H1 (cell line): ENCODE results near the gene ZBTB16. TPM values are rescaled to one million over a fixed set of nuclear protein-coding genes. Genes with fewer than 3 reads are reported as not detected.

Experiments
- CTCF ChIA-PET: fragments of 300-600 bp; sonication (Branson Sonifier 250); formaldehyde crosslinking; loops from one replicate; lab custom pipeline; 2021; ENCODE audit not compliant: partially characterized antibody; lab: Charles Lee
- POLR2A ChIA-PET: fragments of 300-600 bp; sonication (Branson Sonifier 250); formaldehyde crosslinking; loops from one replicate; lab custom pipeline; 2021; ENCODE audit warnings: inconsistent platforms; ENCODE audit not compliant: partially characterized antibody; lab: Charles Lee
- DNase-seq, 2 experiments: peaks; one replicate each; pipeline versions ENCODE4 v3.0.0 to v3.0.0-alpha.2; 2010 to 2022; ENCODE audit warnings: low spot score in 2 of 2, low read depth in 1 of 2, mixed read lengths in 1 of 2
- FAIRE-seq: peaks from 2 replicates; lab custom pipeline; 2011; peaks lifted over from hg19 to GRCh38; lab: Jason Lieb, UNC
- H2AFZ ChIP-seq: 2 replicates; pipeline ENCODE4 v1.8.1; 2012; ENCODE audit warnings: low read length, inconsistent platforms
- H2AK5ac ChIP-seq: 2 replicates; pipeline ENCODE4 v1.6.1; 2013; ENCODE audit warnings: low read depth, low read length
- H2BK120ac ChIP-seq: replicated peaks from 2 replicates; pipeline ENCODE3; 2013; ENCODE audit warnings: low read depth, low read length, inconsistent platforms
- H2BK12ac ChIP-seq: 2 replicates; pipeline ENCODE4 v1.6.1; 2013; ENCODE audit warnings: low read depth, low read length
- H2BK15ac ChIP-seq: 2 replicates; pipeline ENCODE4 v1.6.1; 2013; ENCODE audit warnings: low read length
- H2BK20ac ChIP-seq: 2 replicates; pipeline ENCODE4 v1.6.1; 2013; ENCODE audit warnings: low read length
- H2BK5ac ChIP-seq: 2 replicates; pipeline ENCODE4 v1.6.1; 2013; ENCODE audit warnings: low read depth, low read length
- H3K14ac ChIP-seq: 2 replicates; pipeline ENCODE4 v1.6.1; 2013; ENCODE audit warnings: inconsistent platforms; ENCODE audit not compliant: insufficient read length
- H3K18ac ChIP-seq: 2 replicates; pipeline ENCODE4 v1.6.1; 2013; ENCODE audit warnings: low read length; ENCODE audit errors: extremely low read depth
- H3K23ac ChIP-seq: 2 replicates; pipeline ENCODE4 v1.6.1; 2013; ENCODE audit warnings: inconsistent platforms; ENCODE audit not compliant: insufficient read length
- H3K23me2 ChIP-seq: 2 replicates; pipeline ENCODE4 v1.6.1; 2013; ENCODE audit warnings: low read depth, low read length
- H3K27ac ChIP-seq: 2 replicates; pipeline ENCODE4 v1.6.1; 2011; ENCODE audit warnings: low read depth, low read length, inconsistent platforms
- H3K27me3 ChIP-seq, 4 experiments: replicated peaks in 1 of 4; 1 replicate in 1 of 4; 2 replicates in 3 of 4; pipeline versions ENCODE4 v1.6.1 to v1.8.1; 2011 to 2013; ENCODE audit warnings: low read length in 3 of 4, mild to moderate bottlenecking in 3 of 4, inconsistent platforms in 2 of 4, mixed read lengths in 2 of 4, moderate library complexity in 1 of 4; ENCODE audit not compliant: control insufficient read depth in 3 of 4, insufficient read depth in 3 of 4; ENCODE audit errors: extremely low read depth in 1 of 4
- H3K36me3 ChIP-seq, 4 experiments: 2 replicates each; pipeline versions ENCODE4 v1.6.1 to v1.8.1; 2011 to 2013; ENCODE audit warnings: mild to moderate bottlenecking in 4 of 4, low read length in 3 of 4, moderate library complexity in 2 of 4, control low read depth in 1 of 4, inconsistent platforms in 1 of 4; ENCODE audit not compliant: insufficient read depth in 4 of 4, control insufficient read depth in 2 of 4
- H3K4ac ChIP-seq: replicated peaks from 2 replicates; pipeline ENCODE3; 2013; ENCODE audit warnings: low read length, low read depth, mixed read lengths, inconsistent platforms; ENCODE audit not compliant: insufficient read length
- H3K4me1 ChIP-seq, 4 experiments: replicated peaks in 1 of 4; 1 replicate in 1 of 4; 2 replicates in 3 of 4; pipeline versions ENCODE4 v1.6.1 to v1.8.1; 2011 to 2013; ENCODE audit warnings: low read length in 3 of 4, inconsistent platforms in 2 of 4, mixed read lengths in 1 of 4; ENCODE audit not compliant: insufficient read depth in 4 of 4, control insufficient read depth in 3 of 4
- H3K4me2 ChIP-seq, 2 experiments: 2 replicates each; pipeline versions ENCODE4 v1.6.1 to v1.8.1; 2011 to 2013; ENCODE audit warnings: low read depth in 2 of 2, low read length in 2 of 2, control low read depth in 1 of 2, inconsistent platforms in 1 of 2, mild to moderate bottlenecking in 1 of 2; ENCODE audit not compliant: insufficient read depth in 1 of 2
- H3K4me3 ChIP-seq, 4 experiments: fragments of 200-600, 300-600 bp in 1 of 4; sonication (generic), shearing (Covaris generic), sonication (Bioruptor Twin) in 1 of 4; 2 replicates each; pipeline versions ENCODE4 v1.5.1 to v1.8.1; 2011 to 2016; ENCODE audit warnings: low read length in 4 of 4, low read depth in 3 of 4, control low read depth in 2 of 4, inconsistent platforms in 2 of 4, mild to moderate bottlenecking in 2 of 4, mixed read lengths in 1 of 4, moderate library complexity in 1 of 4; ENCODE audit not compliant: insufficient read depth in 2 of 4; ENCODE audit errors: extremely low read depth in 1 of 4
- H3K56ac ChIP-seq: replicated peaks from 2 replicates; pipeline ENCODE3; 2013; ENCODE audit warnings: low read depth, mild to moderate bottlenecking, mixed read lengths, low read length, inconsistent platforms; ENCODE audit not compliant: insufficient read length
- H3K79me1 ChIP-seq: 2 replicates; pipeline ENCODE4 v1.6.1; 2013; ENCODE audit warnings: low read depth, low read length, control low read depth
- H3K79me2 ChIP-seq, 2 experiments: 2 replicates each; pipeline versions ENCODE4 v1.6.1 to v1.8.1; 2012 to 2013; ENCODE audit warnings: low read length in 2 of 2, mild to moderate bottlenecking in 2 of 2, inconsistent platforms in 1 of 2; ENCODE audit not compliant: insufficient read depth in 2 of 2, control insufficient read depth in 1 of 2
- H3K9ac ChIP-seq, 4 experiments: replicated peaks in 1 of 4; 1 replicate in 1 of 4; 2 replicates in 3 of 4; pipeline versions ENCODE4 v1.6.1 to v1.8.1; 2011 to 2013; ENCODE audit warnings: low read depth in 3 of 4, low read length in 3 of 4, control low read depth in 2 of 4, mild to moderate bottlenecking in 2 of 4, moderate library complexity in 2 of 4, inconsistent platforms in 1 of 4; ENCODE audit errors: extremely low read depth in 1 of 4
- H3K9me3 ChIP-seq, 2 experiments: 2 replicates each; pipeline versions ENCODE4 v1.6.1 to v1.8.1; 2012 to 2013; ENCODE audit warnings: mild to moderate bottlenecking in 2 of 2, moderate library complexity in 2 of 2, control low read depth in 1 of 2, inconsistent platforms in 1 of 2, low read depth in 1 of 2, low read length in 1 of 2, mixed read lengths in 1 of 2; ENCODE audit not compliant: insufficient read depth in 2 of 2
- H4K20me1 ChIP-seq, 2 experiments: replicated peaks in 1 of 2; 2 replicates each; pipeline versions ENCODE3 to v1.8.1; 2011 to 2013; ENCODE audit warnings: inconsistent platforms in 2 of 2, low read length in 2 of 2, mild to moderate bottlenecking in 1 of 2; ENCODE audit not compliant: insufficient read depth in 2 of 2, control insufficient read depth in 1 of 2
- H4K5ac ChIP-seq: 2 replicates; pipeline ENCODE4 v1.6.1; 2013; ENCODE audit warnings: low read length, low read depth, mixed read lengths, inconsistent platforms; ENCODE audit not compliant: insufficient read length
- H4K8ac ChIP-seq: 2 replicates; pipeline ENCODE4 v1.8.0; 2013; ENCODE audit warnings: mild to moderate bottlenecking, moderate library complexity, low read length, inconsistent platforms; ENCODE audit not compliant: insufficient read depth; ENCODE audit errors: extremely low read depth
- H4K91ac ChIP-seq: replicated peaks from 2 replicates; pipeline ENCODE3; 2013; ENCODE audit warnings: low read length, mixed read lengths, inconsistent platforms; ENCODE audit not compliant: insufficient read length
- CBX5 ChIP-seq: fragments of 300-800, 300-1000 bp; sonication (generic); IDR thresholded peaks from 2 replicates; pipeline ENCODE4 v1.7.1; 2016; ENCODE audit warnings: antibody characterized with exemption, low read length, low read depth
- CHD1 ChIP-seq: IDR thresholded peaks from 2 replicates; pipeline ENCODE4 v1.6.1; 2012; ENCODE audit warnings: low read depth, low read length, improper control_type of control experiment
- CREB1 ChIP-seq: IDR thresholded peaks from 2 replicates; pipeline ENCODE4 v1.6.1; 2012; ENCODE audit warnings: inconsistent platforms
- EP300 ChIP-seq, 2 experiments: IDR thresholded peaks; 1 replicate in 1 of 2; 2 replicates in 1 of 2; pipeline ENCODE4 v1.6.1; 2011 to 2012; ENCODE audit warnings: low read depth in 2 of 2, low read length in 2 of 2, mild to moderate bottlenecking in 2 of 2, borderline replicate concordance in 1 of 2, inconsistent platforms in 1 of 2, moderate library complexity in 1 of 2
- FOSL1 ChIP-seq: IDR thresholded peaks from 2 replicates; pipeline ENCODE4 v1.6.1; 2011; ENCODE audit warnings: mild to moderate bottlenecking, low read depth, low read length, moderate library complexity; ENCODE audit not compliant: insufficient read depth
- KDM4A ChIP-seq: IDR thresholded peaks from one replicate; pipeline ENCODE4 v1.7.1; 2012; ENCODE audit warnings: low read depth, mild to moderate bottlenecking, moderate library complexity, low read length, inconsistent platforms; ENCODE audit not compliant: severe bottlenecking
- KDM5A ChIP-seq: fragments of 200-600 bp; IDR thresholded peaks from 2 replicates; pipeline ENCODE4 v1.7.1; 2012; ENCODE audit warnings: mild to moderate bottlenecking, low read length, inconsistent platforms, mixed read lengths
- MAX ChIP-seq: IDR thresholded peaks from 2 replicates; pipeline ENCODE4 v1.6.1; 2012; ENCODE audit warnings: inconsistent platforms
- SRF ChIP-seq: IDR thresholded peaks from 2 replicates; pipeline ENCODE4 v1.6.1; 2011; ENCODE audit warnings: mild to moderate bottlenecking, low read depth, low read length, moderate library complexity
- SUZ12 ChIP-seq: fragments of 200-600 bp; sonication (generic); IDR thresholded peaks from 2 replicates; pipeline ENCODE4 v1.6.1; 2012; ENCODE audit warnings: mild to moderate bottlenecking, inconsistent platforms, low read length, moderate library complexity, mixed read lengths
- TAF1 ChIP-seq: IDR thresholded peaks from 2 replicates; pipeline ENCODE4 v1.6.1; 2011; ENCODE audit warnings: mild to moderate bottlenecking, low read depth, low read length
- WGBS, 2 experiments: shearing (Covaris generic) in 1 of 2; methylation state at CpG; one replicate each; pipeline versions ENCODE4 v1.1.6 to v1.1.7; 2013 to 2015; ENCODE audit warnings: low lambda C conversion rate in 2 of 2, mixed read lengths in 2 of 2, inconsistent platforms in 1 of 2, low coverage in 1 of 2, missing lambda C conversion rate in 1 of 2; ENCODE audit not compliant: insufficient replicate concordance in 2 of 2, insufficient coverage in 1 of 2, insufficient read length in 1 of 2; ENCODE audit errors: extremely low coverage in 1 of 2, missing lambda C conversion rate in 1 of 2; 5-methylcytosine and 5-hydroxymethylcytosine counted together
- polyA plus RNA-seq, 7 experiments: library from polyadenylated mRNA; depleted of rRNA in 3 of 7; stranded (reverse) in 5 of 7; unstranded in 2 of 7; fragments of >200 nt in 5 of 7; fragments of 200-250 nt in 2 of 7; gene quantifications; 1 replicate in 5 of 7; 2 replicates in 1 of 7; 4 replicates in 1 of 7; pipeline versions ENCODE4 v1.2.1 to v1.2.3, GENCODE V29; 2011 to 2013; ENCODE audit warnings: missing spikeins in 2 of 7, mixed read lengths in 2 of 7
- total RNA-seq: library from RNA; stranded (reverse); fragmentation: NEBNext Ultra II Directional; extraction: Animal tissue kit (Norgen Biotek cat#: 25700); gene quantifications from 2 replicates; pipeline ENCODE4 v1.2.1, GENCODE V29; 2021
- TF ChIP-seq, protein P1 (sequence below): IDR thresholded peaks from 2 replicates; pipeline ENCODE4 v1.6.1; 2011; ENCODE audit warnings: low read depth, mild to moderate bottlenecking, low read length; ENCODE audit not compliant: insufficient read depth
- TF ChIP-seq, protein P2 (sequence below): IDR thresholded peaks from 2 replicates; pipeline ENCODE4 v1.6.1; 2012; ENCODE audit warnings: inconsistent platforms

Gene ZBTB16
- total and polyA plus RNA-seq, 2 of the 8 experiments (the other 6 are each of a cell fraction or from before 2014, with no cell fraction given), result 0.12 to 0.61 TPM

GRCh38 chr11:114283422-114283821 is 223.9 kb downstream of the ZBTB16 start:
- POLR2A ChIA-PET, result no interaction called here
- no peak overlapping the region for H4K5ac ChIP-seq
- H4K20me1 ChIP-seq, result no peaks in the 10 kb centered on the region
- no peaks in the 10 kb centered on the region for H3K79me1 ChIP-seq
- no peak overlapping the region for H3K18ac ChIP-seq
- no peaks in the 10 kb centered on the region for H3K36me3 ChIP-seq
- H2BK15ac ChIP-seq, result no peak overlapping the region
- H3K4me1 ChIP-seq, result peaks cover 0 to 4% (median 0%) of the 10 kb centered on the region in 4 experiments; a peak in 2 of 7 replicates
- H3K23me2 ChIP-seq, result no peaks in the 10 kb centered on the region
- no peak overlapping the region for H3K56ac ChIP-seq
- no peaks in the 10 kb centered on the region for H3K27me3 ChIP-seq
- H3K27ac ChIP-seq, result no peak overlapping the region
- no peak overlapping the region for H2BK120ac ChIP-seq
- no peak overlapping the region for H4K91ac ChIP-seq
- H2BK5ac ChIP-seq, result no peak overlapping the region
- 95% methylated on average over 3 of the region's 3 CpGs; no CpG with 5 or more reads in 1 of the 2 experiments for WGBS, 2 experiments
- no peaks in the 10 kb centered on the region for H3K79me2 ChIP-seq
- H2AK5ac ChIP-seq, result no peak overlapping the region
- H3K4me3 ChIP-seq, result no peak overlapping the region
- no peak overlapping the region for H3K4ac ChIP-seq
- CTCF ChIA-PET, result interaction anchor here (1.0 to 1.3 kb wide), 3 partner anchors 28 to 112 kb away, joined by 3 read pairs; no protein-coding TSS in a partner anchor
- H3K4me2 ChIP-seq, result no peak overlapping the region
- no peak overlapping the region for H3K23ac ChIP-seq
- H2BK20ac ChIP-seq, result no peak overlapping the region
- H3K9ac ChIP-seq, result no peak overlapping the region
- no peaks in the 10 kb centered on the region for H3K9me3 ChIP-seq
- H4K8ac ChIP-seq, result no peak overlapping the region
- no peak overlapping the region for H2BK12ac ChIP-seq
- no peak overlapping the region for H2AFZ ChIP-seq
- FAIRE-seq, result no peak
- H3K14ac ChIP-seq, result no peak overlapping the region
- no peak for DNase-seq
- TF ChIP-seq, protein P1, sequence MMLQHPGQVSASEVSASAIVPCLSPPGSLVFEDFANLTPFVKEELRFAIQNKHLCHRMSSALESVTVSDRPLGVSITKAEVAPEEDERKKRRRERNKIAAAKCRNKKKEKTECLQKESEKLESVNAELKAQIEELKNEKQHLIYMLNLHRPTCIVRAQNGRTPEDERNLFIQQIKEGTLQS, result no peak
- TF ChIP-seq KDM5A (no peak), SRF (no peak), TAF1 (no peak), EP300 (IDR thresholded peaks at IDR 0.05; ENCODE audit: borderline replicate concordance in 1 of 2, low read depth in 2 of 2, low read length in 2 of 2) (no peak), SUZ12 (no peak), CBX5 (no peak), FOSL1 (no peak), MAX (no peak), CHD1 (no peak), CREB1 (no peak), KDM4A (no peak)
- TF ChIP-seq, protein P2, sequence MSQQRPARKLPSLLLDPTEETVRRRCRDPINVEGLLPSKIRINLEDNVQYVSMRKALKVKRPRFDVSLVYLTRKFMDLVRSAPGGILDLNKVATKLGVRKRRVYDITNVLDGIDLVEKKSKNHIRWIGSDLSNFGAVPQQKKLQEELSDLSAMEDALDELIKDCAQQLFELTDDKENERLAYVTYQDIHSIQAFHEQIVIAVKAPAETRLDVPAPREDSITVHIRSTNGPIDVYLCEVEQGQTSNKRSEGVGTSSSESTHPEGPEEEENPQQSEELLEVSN, result no peak
